ENCODE results near the gene SLIT3.

GRCh38 chr5:168822248-168822744, 478.6 kb downstream of the SLIT3 start:
- no peak for TF ChIP-seq CTCF (conservative IDR thresholded peaks at IDR 0.05; ENCODE audit: low read length)
- TF ChIP-seq EZH2phosphoT487 (IDR thresholded peaks at IDR 0.05; ENCODE audit: borderline replicate concordance), result no peak

All from Loucy (cell line).